Measurements from ENCODE around the gene TM9SF4.
"Not testable (repeated sequence)": the region's sequence is repeated elsewhere in the genome, so short reads cannot be mapped to it uniquely, and the experiment has no call there.

The TM9SF4 gene

DNA sequence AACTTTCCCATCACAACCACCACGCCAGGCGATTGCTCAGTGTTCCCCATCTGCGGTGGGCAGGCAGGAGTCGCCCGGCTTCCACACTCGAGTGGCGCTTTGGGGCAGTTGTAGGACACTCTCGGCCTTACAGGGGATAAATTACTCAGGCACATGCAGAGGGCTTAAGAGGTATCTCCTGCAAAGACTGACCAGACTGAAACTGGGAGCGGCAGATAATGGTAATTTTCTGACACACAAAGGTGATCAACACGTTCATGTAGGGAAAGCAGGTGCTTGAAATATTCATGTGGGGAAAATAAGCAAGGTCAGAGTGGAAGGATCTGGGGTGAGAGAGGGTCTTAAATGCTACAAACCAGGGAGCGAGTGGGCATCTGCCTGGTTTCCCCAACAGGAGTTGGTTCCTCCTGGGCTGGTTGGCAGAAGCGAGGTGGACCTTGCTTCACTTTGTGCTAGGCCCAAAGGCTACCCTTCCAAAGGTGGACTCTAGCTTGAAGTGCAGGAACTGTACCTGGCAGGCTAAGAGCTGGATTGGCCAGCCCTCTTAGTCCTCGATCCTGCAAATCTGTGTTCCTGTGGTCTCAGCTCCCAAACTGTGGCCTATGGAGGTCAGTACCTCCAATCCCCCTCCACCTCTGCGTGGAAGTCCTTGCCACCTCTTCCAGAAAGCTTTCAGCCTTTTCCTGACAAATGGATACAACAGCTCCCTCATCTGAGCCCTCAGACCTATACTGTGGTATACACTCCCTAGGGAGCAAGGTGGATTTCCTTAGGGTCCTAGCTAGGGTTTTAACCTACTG lies 81.3 kb downstream of the TM9SF4 start:
- DNase-seq (ENCODE audit: low read depth) = no peak

DNA sequence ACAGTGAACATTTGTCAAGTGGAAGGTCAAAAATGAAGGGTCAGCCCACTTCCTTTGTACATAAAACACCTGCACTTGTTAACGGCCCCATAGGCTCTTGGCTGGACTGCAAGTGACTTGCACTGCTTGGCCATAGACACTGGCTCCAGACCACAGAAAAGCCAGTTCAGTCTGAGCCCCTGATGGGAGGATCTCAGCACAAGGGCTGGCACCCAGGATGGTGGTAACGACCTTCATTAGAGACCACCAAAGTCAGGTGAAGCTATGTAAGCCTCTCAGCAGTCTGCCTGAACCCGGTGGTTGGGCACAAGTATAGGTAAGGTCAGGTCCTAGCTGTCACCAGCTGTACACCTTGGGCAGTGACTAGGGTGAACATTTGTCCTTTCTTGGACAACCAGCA lies 81.9 kb downstream of the TM9SF4 start:
- no peak for DNase-seq (ENCODE audit: low read depth)

DNA sequence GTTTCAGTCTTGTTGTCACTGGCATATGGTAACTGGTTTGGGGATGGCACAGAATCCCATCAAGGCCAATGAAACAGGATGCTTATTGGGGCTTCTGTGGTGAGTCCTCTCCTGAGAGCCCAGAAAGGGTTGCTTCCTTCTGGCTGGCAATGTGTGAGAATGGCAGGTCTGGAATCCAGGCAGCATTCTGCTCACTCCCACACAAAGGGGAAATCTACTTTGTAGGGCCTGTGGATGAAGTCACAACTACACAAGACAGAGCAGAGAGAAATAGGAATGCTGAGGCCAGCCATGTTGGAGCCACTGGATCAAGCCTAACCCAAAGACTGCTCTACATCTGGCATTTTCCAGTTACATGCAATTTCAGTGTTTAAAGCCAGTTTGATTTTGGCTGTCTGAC lies 82.4 kb downstream of the TM9SF4 start:
- no peak for DNase-seq (ENCODE audit: low read depth)

DNA sequence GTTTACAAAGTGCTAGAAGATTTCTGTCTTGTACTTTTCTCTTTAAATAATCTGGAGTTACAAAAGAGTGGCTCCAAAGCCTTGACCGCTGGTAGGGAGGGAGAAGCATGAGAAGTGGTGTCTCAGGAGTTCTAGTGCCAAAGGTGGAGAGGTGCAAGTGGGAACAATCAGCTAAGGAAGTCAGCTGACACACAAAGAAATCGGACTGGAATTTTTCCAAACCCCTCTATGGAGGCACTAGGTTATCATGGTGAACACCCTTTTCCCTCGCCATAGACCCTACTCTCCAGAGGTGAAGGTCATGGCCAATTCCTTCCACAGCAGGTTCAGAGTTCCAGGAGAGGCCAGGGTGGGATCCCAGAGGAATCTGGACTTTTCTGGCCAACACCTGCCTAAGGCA lies 83.2 kb downstream of the TM9SF4 start:
- DNase-seq (ENCODE audit: low read depth) = no peak

DNA sequence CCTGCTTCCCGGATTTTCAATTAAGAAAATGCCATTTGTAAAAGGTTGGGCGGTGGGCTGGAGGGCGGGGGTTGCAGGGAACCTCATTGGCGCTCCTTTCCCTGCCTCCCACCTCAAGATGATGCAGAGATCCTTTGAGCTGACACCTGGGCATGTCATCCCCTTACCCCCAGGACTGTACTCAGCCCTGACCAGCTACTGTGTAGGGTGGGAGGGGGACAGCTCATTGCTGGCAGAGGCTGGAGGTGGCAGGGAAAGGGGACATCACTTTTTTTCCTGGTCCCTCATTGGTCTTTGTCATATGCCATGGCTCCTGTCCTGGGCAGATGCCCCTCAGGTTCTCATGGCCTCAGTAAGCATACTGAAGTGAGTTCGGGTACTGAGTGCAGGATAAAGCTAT lies 83.8 kb downstream of the TM9SF4 start:
- DNase-seq (ENCODE audit: low read depth) = not testable (repeated sequence)

DNA sequence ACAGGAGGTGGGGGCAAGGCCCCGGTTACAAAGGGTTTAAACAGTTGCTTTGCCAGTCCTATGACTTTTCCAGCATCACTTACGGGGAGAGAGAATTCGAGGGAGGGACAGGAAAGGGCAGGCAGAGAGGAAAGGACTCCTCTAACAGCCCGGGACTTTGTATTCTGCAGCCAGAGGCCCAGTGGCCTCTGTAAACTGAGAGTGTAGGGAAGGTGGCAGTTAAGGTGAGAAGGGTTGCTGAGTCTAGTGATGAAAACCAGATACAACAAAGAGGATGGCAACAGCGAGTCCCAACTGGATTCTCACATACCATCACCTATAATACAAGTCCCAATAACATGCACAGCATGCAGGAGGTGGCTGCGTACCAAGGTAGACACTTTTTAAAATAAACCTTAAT lies 84.5 kb downstream of the TM9SF4 start:
- DNase-seq (ENCODE audit: low read depth) = no peak

DNA sequence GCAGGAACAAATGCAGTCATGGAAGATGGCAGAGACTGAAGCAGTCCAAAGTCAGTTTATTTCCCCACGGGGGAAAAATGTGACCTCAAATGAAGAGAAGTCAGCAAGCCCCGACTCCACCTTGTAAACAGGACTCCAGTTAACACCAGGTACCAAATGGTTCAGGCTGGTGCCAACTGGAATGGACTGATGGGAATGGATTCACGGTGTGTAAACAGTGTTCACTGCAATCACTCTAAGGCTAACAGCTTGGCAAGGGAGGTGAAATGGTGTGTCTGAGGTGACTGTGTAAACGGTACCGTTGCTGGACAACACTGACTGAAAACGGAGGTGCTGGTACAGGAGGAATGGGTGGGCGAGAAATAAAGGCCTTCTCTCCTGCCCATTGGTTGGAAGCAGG lies 86.1 kb downstream of the TM9SF4 start:
- no peak for DNase-seq (ENCODE audit: low read depth)

DNA sequence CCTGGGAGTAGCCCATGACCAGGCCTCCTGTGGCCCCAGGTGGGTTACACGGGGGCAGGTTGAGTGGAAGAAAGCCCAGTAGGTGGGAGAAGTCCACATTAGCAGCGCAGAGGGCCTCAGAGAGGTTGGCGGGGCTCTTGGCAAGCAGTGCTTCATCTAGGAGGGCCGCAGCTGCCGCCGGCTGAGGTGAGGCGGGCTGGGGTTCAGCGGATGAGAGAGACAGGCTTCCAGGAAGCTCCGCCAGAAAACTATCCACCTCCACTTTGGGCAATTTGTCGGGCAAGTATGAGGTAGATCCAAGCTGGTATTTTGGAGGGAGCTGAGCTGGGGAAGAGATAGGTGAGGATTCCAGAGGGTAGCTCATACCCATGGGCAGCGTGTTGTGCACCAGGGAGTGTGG lies 87.1 kb downstream of the TM9SF4 start:
- not testable (repeated sequence) for DNase-seq (ENCODE audit: low read depth)

DNA sequence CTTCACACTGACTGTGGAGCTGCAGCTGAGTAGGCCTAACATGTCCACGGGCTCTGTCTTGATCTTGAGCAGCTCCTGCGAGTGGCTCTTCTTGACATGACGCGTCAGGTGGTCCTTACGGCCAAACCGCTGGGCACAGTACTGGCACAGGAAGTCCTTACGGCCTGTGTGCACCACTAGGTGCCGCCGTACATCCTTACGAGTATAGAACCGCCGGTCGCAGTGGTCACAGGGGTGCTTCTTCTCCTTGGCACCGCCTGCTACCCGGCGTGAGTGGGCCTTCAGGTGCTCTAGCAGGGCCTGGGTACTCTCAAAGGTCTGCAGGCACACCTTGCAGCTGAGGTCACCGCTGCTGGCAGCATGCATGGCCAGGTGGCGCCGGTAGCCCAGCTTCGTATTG lies 87.6 kb downstream of the TM9SF4 start:
- not testable (repeated sequence) for DNase-seq (ENCODE audit: low read depth)

DNA sequence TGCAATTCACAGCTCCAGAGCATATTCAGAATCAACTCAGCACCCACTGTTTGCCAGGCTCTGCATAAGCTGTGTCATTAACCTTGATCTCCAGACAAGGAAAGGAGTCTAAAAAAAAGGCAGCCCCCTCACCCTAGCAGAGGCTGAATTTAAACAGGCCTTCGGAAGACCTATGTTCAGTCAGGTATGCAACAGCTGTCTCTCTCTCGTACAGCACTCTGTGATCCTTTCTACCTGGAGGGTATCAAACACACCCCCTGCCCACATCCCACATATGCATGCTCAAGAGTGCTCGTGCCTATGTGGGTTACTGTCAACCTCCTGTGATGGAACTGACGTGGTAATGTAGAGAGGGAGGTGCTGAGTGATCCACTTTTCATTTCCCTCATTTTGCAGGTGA lies 89.5 kb downstream of the TM9SF4 start:
- DNase-seq (ENCODE audit: low read depth) = no peak

DNA sequence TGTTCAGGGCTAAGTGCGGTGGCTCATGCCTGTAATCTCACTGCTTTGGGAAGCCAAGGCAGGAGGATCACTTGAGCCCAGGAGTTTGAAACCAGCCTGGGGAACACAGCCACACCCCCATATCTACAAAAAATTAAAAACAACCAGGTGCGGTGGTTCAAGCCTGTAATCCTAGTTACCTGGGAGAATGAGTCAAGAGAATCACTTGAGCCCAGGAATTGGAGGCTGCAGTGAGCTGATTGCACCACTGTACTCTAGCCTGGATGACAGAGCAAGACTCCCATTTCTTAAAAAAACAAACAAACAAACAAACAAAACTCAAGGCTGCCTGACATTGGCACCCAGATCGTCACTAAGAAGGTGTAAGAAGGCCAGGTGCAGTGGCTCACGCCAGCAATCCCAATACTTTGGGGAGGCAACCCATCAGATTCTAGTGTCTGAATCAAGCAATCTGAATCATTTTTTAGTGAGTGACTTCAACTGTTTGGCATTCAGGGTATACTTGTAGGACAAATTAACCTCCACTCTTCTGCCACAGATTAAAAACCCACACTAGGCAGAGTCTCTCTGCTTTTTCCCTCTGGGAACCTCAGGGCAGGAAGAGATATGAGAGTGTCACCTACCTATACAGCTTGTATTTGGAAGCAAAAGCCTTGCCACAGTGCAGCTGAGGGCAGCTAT lies 91.9 kb downstream of the TM9SF4 start:
- no peak for DNase-seq (ENCODE audit: low read depth)

DNA sequence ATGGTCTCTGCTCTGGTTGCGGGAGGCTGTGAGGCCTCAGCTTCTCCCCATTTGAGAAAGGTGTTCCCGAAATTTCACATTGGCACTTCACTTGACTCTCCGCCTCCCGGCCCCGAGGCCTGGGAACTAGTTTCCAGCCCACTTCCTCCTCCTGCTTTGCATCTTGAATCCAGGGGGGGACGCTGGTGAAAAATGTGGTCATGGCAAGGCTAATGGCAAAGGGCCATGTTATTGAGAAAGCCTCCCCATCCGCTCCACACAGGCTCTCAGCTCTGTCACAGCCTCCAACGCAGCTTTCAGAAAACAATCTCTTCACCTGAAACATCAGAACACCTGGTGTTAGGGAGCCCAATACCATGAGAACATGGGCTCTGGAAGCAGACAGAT lies 92.5 kb downstream of the TM9SF4 start:
- no peak for DNase-seq (ENCODE audit: low read depth)

DNA sequence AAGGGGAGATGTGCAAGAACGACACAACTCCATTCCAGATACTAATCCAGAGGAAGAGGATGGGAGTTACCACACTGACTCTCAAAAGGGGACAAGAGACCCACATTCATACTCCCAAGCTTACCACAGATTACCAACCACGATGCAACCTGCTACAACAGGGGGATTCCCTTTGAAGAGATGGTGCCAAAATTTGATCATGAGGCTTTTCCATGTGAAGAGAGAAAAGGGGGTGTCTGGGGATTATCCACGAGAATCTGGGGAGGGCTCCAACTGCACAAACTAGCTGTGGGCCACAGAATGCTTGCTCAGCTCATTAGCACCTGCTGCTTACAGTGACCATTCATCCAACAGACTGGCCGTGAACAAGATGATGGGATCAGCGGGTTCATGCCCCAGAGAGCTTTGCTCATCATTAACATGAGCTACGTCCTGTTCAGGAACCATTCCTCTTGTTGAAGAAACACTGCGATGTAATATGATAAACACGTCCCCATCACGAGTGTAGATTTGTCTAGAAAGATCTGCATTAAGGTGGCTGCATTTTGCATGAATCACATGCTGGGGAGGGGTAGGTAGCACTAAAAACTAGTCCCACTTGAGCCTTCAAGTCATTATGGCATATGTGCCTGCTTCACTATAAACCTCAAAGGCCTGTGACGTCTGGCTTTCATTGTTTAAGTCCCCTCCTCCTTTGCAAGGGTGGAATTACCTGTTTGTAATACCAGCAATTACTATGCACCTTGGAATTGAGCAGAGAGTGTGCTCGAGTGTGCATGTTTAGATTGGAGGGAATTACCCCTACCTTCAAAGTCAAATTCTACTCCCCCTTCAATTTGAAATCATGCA lies 94.1 kb downstream of the TM9SF4 start:
- DNase-seq (ENCODE audit: low read depth) = no peak

DNA sequence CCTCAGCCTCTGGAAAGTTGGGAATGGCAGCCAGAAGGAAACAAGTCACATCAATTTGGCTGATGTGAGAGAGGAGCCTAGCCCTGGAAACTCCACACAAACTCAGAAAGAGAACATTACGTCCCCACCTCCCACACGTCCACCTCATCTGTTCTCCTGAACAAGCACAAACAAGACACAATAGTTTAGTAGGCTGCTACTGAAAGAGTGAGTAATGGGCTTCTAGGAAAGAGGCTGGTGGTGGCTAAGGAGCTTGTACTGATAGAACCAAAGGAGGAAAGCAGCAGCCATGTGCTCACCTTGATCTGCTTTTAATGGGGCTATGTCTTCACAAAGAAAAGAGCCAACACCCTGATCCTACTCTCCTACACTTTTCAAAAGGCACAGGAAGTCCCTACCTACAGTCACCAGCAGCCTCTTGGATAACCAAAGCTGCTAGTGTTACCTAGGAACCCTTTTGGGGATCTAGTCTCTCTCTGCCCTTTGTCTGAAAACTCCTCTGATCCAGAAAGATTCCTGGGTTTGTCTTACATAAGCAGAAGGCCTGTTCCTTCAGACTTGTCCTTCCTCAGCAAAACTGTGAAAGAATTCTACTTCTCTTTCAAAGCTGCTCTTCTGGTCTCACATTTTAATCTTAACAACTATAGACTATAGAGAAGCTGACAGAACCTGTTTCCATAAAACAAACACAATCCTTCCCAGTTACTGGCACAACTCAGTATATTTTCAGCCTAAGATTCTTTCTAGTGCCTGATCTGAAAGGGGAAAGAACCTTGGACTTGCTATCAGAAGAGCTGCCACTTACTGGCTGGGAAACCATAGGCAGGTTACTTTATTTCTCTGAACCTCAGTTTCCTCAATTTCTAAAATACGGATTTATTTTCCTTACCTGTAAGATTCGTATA lies 94.9 kb downstream of the TM9SF4 start:
- no peak for DNase-seq (ENCODE audit: low read depth)

DNA sequence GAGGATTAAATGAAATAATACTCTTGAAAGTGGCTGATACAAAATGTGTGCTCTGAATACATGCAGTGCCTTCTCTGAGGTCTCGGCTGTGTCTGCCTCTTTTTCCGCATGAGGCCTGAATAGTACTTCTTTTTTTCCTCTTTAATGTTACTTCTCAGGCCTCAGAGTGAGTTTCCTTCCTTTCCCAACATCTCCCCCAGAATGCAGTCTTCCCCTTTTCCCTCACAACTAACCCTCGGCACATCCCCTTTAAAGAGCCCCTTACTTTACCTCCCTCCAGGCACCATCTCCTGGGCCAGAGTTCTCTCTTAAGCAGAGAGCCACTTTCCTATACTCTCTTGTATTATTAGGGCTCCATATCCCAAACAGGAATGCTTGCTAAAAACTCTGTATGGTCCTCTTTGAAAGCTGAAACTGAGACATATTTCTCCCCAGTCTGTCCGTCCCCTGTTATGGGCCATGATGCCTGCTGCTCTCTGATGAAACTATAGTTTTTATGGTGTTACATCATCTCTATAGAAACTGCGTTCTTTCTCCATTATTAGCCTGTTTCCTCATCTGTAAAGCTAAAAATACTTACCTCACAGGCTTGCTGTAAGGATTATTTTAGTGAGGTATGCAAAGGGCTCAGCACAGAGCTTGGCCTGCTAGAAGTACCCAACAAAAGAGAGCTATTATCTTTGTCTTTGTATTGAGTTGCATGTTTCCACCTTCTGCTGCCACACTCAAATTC lies 95.8 kb downstream of the TM9SF4 start:
- no peak for DNase-seq (ENCODE audit: low read depth)

DNA sequence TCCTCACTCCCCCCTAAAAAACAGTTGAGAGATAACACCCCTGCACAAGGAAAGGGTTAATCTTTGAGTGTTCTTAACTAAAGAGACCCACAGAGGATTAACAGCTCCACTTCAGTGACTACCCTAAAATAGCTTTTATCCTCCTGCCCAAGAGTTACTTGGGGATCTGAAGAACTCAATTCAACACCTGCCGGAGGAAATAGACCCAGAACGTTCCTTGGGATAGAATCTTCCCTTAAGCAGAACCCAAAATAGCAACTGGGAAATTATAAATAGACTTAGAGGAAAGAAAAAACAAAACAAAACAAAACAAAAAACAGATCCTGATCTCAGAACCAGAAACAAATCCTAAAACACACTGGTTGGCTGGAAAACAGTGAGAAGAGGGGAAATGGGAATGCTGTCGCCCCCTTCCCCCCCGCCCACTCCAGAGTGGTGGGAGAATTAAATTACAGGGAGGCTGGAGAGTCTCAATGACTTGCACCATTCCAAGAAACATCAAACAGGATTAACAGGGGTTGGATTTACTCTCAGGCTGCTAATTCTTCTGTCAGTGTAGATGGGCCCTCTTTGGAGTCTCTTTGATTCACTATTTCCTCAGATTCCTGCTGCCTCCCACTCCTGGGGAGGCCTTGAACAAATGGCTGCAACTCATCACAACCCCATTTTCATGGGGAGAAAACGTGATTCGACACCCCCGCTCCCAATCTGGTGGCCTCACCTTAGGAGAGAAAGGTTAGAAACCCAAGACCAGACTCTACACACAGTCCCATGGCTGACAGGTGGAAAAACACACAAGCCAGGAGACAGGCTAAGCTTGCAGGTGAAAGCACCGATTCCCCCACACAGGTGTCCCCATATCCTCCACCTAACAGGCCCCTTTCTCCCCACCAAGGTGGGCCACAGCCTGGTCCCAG lies 96.6 kb downstream of the TM9SF4 start:
- DNase-seq (ENCODE audit: low read depth) = no peak

DNA sequence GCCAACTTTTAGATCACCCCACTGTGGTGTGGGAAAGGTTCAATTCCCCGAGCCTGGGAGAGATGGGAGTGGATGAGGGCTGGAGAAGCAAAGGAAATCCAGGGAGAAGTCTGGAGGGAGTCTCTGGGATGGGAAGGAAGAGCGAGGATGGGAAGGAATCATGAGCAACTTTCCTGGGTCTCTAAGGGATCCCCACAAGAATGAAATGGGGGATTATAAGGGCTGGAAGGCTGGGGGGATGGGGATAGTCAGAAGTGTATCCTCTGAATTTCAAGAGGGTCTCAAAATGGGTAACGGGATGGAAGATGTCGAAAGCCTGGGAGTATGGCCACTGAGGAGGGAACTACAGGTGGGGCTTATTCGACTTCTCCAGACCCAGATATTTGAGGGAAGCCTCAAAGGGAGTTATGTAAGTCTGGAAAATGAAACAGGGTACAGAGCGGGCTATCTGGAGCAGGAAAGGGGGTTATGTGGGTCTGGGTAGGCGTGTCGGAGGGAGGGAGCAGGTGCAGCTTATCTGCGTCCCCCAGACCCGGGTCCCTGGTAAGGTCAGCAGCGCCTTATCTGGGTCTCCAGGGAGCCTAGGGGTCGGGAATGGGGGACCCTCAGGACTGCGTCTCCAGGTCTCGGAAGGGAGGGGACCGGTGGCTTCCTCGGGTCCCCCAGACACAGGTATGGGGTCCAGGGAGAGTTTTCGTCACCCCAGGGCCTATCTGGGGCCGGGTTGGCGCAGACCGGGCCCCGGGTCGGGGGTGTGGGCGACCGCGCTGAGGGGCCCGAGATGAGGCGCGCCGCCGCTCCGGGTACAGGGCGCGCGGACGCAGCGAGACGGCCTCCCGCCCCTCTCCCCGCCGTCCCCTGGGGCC lies 97.5 kb downstream of the TM9SF4 start:
- DNase-seq (ENCODE audit: low read depth) = no peak

DNA sequence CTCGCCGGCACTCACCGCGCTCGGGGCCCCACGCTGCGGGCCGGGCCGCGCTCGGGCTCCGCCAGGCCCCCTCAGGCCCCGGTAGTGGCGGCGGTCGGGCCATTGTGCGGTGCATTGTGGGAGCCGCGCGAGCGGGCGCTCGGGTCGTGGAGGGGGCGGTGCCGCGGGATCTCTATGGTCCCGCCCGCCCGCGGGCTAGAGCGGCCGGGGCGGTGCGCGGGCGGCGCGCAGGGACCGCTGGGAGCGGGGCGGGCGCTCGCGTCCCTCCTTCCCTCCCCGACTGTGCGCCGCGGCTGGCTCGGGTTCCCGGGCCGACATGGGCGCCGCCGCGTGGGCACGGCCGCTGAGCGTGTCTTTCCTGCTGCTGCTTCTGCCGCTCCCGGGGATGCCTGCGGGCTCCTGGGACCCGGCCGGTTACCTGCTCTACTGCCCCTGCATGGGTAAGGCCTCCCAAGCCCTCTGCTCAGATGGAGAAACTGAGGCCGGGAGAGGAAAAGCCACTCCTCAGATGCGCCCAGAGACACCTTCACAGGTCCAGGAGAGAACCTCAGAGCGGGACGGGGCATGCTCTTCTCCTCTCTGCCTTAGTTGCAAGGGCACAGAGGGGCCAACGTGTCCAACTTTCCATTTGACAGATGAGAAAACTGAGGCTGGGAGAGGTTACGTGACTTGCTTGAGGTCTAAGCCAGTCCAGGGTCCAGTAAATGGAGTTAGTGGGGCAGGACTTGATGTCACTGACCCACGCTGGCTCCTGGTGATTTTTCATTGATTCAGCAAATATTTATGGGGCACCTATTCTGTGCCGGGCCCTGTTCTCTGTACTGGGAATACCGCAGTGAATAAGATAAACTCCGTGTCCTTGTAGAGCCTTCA lies 98.3 kb downstream of the TM9SF4 start, which contains the start of the genes PLAGL2 and POFUT1:
TSS of gene PLAGL2 (minus strand) at position 118 of the 873 bp plus-strand sequence. CDS start 5,565 bp downstream, outside the sequence.
TSS of gene POFUT1 (plus strand) at position 255 of the 873 bp plus-strand sequence. CDS start at position 317, 62 bp downstream.
- DNase-seq (ENCODE audit: low read depth) = peak; percentile 23
